ENCODE data around the gene YIPF1. TPM values are rescaled to one million over a fixed set of nuclear protein-coding genes. Genes with fewer than 3 reads are reported as not detected.

YIPF1 gene
- total RNA-seq, 1 donor from 2014 or later, result 13.9 TPM

- peaks cover 39% of the 10 kb centered on the region for H3K36me3 ChIP-seq
- H3K9me3 ChIP-seq (replicated peaks), result peaks cover 18% of the 10 kb centered on the region
- no peaks in the 10 kb centered on the region for H3K27me3 ChIP-seq (ENCODE audit: low read depth)
- H3K27ac ChIP-seq (replicated peaks), result no peak overlapping the region
- intact Hi-C loops (cut with micrococcal nuclease), result no loop called here
- no peak for DNase-seq
- TF ChIP-seq CTCF (IDR thresholded peaks at IDR 0.05; ENCODE audit: borderline replicate concordance), result no peak
- no peak overlapping the region for H3K4me3 ChIP-seq
- H3K4me1 ChIP-seq, result no peaks in the 10 kb centered on the region
Measured at GRCh38 chr1:53930932-53931331, 41.3 kb upstream of the YIPF1 start.

- Histone ChIP-seq H3K4me1 (no peaks in the 10 kb centered on the region), H3K27me3 (ENCODE audit: low read depth) (no peaks in the 10 kb centered on the region), H3K36me3 (peaks cover 40% of the 10 kb centered on the region), H3K9me3 (replicated peaks) (peaks cover 15% of the 10 kb centered on the region), H3K4me3 (no peak overlapping the region), H3K27ac (replicated peaks) (no peak overlapping the region)
- TF ChIP-seq CTCF (IDR thresholded peaks at IDR 0.05; ENCODE audit: borderline replicate concordance), result no peak
- intact Hi-C loops (cut with micrococcal nuclease), result no loop called here
- no peak for DNase-seq
Measured at GRCh38 chr1:53929246-53929960, 39.8 kb upstream of the YIPF1 start.

- Histone ChIP-seq H3K27ac (replicated peaks) (no peak overlapping the region), H3K4me1 (no peaks in the 10 kb centered on the region), H3K36me3 (peaks cover 45% of the 10 kb centered on the region), H3K27me3 (ENCODE audit: low read depth) (no peaks in the 10 kb centered on the region), H3K9me3 (replicated peaks) (peaks cover 10% of the 10 kb centered on the region), H3K4me3 (no peak overlapping the region)
- TF ChIP-seq CTCF (IDR thresholded peaks at IDR 0.05; ENCODE audit: borderline replicate concordance), result no peak
- no peak for DNase-seq
- intact Hi-C loops (cut with micrococcal nuclease), result no loop called here
Measured at GRCh38 chr1:53927376-53927881, 37.8 kb upstream of the YIPF1 start.

- DNase-seq, result no peak
- Histone ChIP-seq H3K27ac (replicated peaks) (no peak overlapping the region), H3K9me3 (replicated peaks) (no peaks in the 10 kb centered on the region), H3K36me3 (peaks cover 47% of the 10 kb centered on the region), H3K4me1 (peaks cover 7% of the 10 kb centered on the region), H3K27me3 (ENCODE audit: low read depth) (no peaks in the 10 kb centered on the region), H3K4me3 (no peak overlapping the region)
- intact Hi-C loops (cut with micrococcal nuclease), result no loop called here
- no peak for TF ChIP-seq CTCF (IDR thresholded peaks at IDR 0.05; ENCODE audit: borderline replicate concordance)
Measured at GRCh38 chr1:53919675-53920066, 30.1 kb upstream of the YIPF1 start.

GRCh38 chr1:53918343-53918742, 28.7 kb upstream of the YIPF1 start:
- Histone ChIP-seq H3K27me3 (ENCODE audit: low read depth) (no peaks in the 10 kb centered on the region), H3K9me3 (replicated peaks) (no peaks in the 10 kb centered on the region), H3K27ac (replicated peaks) (no peak overlapping the region), H3K4me1 (peaks cover 7% of the 10 kb centered on the region), H3K36me3 (peaks cover 41% of the 10 kb centered on the region), H3K4me3 (no peak overlapping the region)
- TF ChIP-seq CTCF (IDR thresholded peaks at IDR 0.05; ENCODE audit: borderline replicate concordance), result no peak
- intact Hi-C loops (cut with micrococcal nuclease), result no loop called here
- no peak for DNase-seq
